Stimulated activated CD4-positive, alpha-beta T cell treated with anti-CD3 and anti-CD28 coated beads, Interleukin-4, amount 100 ng/mL, for 24 hours (primary cell): ENCODE results near the gene USE1.

Experiments
- DNase-seq: peaks from one replicate; pipeline ENCODE4 v3.0.0-alpha.2; 2020

The USE1 gene

DNA sequence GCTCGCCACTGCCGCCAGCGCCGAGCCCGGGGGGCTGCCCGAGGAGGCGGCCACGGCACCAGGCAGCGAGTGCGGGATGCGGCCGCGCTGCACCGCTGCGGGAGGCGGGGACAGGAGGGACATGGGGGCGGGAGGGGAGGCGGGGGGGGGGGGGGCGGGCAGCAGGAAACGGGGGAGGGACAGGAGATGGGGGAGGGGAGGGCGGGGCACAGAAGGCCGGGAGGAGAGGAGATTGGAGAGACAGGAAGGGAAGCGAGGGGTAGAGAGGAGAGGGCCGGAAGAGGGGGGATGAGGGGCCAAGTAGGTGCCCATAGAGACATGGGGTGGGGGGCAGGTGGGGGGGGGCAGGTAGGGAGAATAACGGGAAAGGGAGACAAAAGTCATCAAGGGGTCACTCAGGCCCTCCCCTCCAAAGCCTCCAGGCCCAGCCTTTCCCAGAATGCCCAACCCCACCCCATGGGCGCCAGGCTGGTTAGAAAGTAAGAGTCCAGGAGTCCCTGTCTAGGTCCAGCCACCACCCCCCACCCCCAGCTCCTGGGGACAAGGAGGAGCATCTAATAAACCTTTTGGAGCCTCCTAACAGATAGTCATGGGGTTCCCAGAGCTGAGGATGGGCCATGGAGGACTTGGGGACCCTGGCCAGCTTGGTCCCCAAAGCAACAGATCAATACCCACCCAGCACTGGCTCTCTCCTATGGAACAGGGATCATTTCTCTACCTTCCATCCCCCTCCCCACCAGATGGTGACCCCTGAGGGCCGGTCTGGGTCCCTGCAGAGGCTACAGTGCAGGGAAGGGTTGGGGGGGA is 21.0 kb downstream of the USE1 start:
- DNase-seq, result peak; percentile 22

DNA sequence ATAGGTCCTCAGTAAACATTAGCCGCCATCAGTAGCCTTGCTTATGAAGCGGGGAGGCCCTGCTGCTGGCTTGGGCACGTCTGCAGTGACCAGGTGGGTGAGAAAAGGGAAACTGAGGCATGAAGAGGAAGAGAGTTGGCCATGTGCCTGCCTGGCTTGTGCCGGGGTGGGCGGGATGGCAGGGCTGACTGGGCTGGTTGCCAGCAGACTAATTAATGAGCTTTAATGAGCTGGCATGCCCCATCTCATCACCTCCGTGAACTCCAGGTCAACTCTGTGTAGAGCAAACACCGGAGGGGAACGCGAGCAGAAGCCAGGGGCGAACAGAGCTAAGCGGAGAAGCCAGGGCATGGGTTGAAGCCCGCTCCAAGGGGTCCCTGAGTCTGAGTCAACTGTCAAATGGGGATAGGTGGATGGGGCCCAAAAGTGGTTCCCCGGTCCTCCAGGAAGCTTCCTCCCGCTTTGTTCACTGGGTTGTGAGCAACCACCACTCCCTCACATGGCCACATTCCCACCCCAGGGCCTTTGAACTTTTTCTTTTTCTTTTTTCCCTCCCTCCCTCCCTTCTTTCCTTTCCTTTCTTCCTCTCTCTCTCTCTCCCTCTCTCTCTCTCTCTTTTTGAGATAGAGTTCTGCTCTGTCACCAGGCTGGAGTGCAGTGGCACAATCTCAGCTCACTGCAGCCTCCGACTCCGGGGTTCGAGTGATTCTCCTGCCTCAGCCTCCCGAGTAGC is 21.8 kb downstream of the USE1 start:
- DNase-seq, result no peak

DNA sequence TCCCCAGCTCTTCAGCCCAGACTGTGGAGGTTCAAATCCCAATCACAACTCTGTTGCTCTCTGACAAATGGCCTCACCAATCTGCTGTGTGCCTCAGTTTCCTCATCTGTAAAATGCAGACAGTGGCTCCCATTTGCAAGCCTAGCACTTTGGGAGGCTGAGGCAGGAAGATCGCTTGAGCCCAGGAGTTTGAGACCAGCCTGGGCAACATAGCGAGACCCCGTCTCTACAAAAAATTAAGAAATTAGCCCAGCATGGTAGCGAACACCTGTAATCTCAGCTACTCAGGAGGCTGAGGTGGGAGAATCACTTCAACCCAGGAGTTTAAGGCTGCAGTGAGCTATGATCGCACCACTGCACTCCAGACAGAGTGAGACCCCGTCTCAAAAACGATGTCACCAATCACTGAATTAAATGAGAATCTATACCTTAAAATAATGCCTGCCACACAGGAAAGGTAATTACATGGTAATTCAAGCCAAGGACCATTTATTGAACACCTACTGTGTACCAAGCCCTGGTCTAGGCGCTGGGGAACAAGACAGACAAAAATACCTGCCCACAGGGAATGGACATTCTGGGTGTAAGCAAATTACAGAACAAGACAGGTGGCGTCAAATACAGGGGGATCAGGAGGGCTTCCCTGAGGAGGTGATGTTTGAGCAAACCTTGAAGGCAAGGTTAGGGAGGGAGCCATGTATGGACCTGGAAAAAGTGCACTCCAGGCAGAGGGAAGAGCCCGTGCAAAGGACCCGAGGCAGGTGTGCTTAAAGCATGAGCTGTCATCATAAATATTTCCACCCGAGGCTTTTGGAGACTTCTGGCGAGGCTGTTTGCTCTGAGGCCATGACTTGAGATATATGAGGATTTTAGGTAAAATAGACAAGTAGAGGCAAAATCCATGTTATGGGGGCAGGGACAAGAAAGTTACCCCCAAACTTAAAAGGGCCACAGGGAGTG is 22.9 kb downstream of the USE1 start:
- DNase-seq, result no peak

GRCh38 chr19:17240062-17240752 is 25.1 kb downstream of the USE1 start:
- DNase-seq, result no peak

- DNase-seq, result no peak
Measured at GRCh38 chr19:17240826-17241399, 25.8 kb downstream of the USE1 start.

- no peak for DNase-seq
Measured at GRCh38 chr19:17242431-17243208, 27.5 kb downstream of the USE1 start.

- DNase-seq, result no peak
Measured at GRCh38 chr19:17243211-17243829, 28.2 kb downstream of the USE1 start.

- DNase-seq, result no peak
Measured at GRCh38 chr19:17243830-17244617, 28.9 kb downstream of the USE1 start.

GRCh38 chr19:17244618-17245534 is 29.7 kb downstream of the USE1 start:
- no peak for DNase-seq

- no peak for DNase-seq
Measured at GRCh38 chr19:17245535-17245984, 30.4 kb downstream of the USE1 start, which contains the start of gene NR2F6. NR2F6 (minus strand) TSS chr19:17245919; CDS start chr19:17245220, 699 bp downstream.

DNA sequence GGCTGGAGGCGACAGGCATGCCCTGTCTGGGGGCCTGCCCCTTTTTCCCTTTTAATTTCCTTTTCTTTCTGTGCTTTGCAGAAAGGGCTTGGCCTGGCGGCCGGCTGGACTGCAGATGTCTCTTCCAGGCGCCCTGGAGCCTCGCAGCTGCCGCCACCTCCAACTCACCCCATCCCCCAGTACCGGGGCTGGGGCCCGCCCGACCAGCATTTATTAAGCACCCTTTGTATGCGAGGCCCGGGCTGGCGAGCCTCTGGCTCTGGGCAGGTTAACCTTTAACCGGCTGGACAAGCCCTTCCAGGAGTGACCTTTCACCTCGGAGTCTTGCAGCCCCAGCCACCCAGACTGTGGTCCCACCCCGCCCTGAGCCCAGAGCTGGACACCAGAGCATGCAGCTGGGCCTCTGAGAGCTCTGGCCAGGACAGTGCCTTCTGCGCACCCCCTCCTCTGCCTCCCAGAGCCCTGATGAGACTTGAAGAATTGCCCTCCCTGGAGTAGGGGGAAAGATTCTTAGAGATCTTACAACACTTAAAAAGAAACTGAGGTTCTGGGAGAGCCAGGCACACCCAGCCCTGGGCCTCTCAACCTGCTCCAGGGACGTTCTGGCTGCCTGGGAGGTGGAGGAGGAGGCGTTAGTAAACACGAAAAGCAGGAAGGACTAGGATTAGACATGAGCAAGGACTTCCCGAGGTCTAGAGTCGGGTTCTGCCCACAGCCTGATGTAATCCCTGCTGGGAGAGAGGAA is 31.7 kb downstream of the USE1 start:
- no peak for DNase-seq

GRCh38 chr19:17248011-17248776 is 33.0 kb downstream of the USE1 start:
- DNase-seq, result no peak

DNA sequence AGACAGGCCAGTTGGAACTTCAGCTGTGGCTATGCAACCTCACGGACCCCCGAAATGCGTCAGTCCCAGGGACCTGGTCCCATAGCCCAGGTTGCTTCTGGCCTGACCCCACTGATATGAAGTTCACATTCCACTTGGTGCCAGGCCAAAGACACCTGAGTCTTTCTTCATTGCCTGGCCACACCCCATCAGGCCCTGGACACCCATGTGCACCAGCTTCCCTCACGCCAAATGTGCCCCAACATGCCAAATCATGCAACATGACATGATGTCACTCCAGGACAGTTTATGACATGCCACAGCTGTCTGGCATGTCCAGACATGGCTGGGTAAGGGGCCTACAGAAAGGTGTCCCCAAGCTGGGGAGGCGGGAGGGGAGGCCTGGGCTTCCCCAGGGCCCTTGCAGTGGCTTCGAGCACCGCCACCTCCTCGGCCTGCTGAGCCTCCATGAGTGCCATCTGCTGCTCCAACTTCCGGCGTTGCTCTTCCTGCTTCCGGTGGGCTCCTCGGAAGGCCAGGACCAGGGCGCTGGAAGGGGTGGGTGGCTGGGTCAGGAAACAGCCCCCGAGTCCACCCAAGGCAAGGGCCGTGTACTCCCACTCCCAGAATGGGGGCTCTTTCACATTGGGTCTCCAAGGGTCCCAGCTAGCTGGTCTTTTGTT is 34.9 kb downstream of the USE1 start:
- DNase-seq, result no peak

- DNase-seq, result no peak
Measured at GRCh38 chr19:17254636-17255035, 39.5 kb downstream of the USE1 start.

- no peak for DNase-seq
Measured at GRCh38 chr19:17255150-17255621, 40.0 kb downstream of the USE1 start.

DNA sequence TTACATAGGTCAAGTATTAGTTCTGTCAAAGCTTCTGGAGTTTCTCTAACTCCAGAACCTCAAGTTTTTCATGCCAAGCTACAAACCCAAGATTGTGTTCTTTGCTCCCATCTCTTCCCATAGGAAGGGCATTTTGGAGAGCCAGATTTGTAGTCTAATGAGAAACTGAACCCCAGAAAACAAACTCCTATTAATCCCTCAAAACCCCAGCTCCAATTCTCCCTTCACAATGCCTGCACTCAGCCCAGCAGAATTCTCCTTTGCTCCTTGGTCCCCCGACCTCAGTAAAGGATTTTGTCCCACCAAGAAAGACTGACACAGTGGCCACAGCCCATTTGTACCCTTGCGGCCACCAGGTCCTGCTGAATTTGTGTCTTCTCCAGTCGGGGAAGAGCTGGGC is 41.0 kb downstream of the USE1 start:
- DNase-seq, result no peak
